ENCODE data around the gene TBC1D24.

The TBC1D24 gene

DNA sequence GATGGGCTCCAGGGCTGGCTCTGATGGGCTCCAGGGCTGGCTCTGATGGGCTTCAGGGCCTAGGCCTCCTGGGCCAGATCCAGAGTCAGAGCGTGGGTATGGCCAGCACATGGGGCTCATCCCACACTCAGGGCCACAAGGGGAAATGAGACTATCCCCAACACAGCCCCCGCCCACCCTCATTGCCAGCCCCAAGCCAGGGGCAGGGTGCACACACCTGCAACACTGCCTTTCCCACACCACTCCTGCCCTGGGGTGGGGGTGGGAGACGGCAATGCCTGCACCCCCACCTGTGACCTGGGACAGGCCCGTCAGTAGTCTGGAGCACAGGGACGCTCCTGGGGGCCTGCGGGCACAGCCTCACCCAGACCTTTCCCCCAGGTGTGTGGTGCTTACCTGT, 24.5 kb downstream of the TBC1D24 start:
- DNase-seq (ENCODE audit: low read depth): no peak

DNA sequence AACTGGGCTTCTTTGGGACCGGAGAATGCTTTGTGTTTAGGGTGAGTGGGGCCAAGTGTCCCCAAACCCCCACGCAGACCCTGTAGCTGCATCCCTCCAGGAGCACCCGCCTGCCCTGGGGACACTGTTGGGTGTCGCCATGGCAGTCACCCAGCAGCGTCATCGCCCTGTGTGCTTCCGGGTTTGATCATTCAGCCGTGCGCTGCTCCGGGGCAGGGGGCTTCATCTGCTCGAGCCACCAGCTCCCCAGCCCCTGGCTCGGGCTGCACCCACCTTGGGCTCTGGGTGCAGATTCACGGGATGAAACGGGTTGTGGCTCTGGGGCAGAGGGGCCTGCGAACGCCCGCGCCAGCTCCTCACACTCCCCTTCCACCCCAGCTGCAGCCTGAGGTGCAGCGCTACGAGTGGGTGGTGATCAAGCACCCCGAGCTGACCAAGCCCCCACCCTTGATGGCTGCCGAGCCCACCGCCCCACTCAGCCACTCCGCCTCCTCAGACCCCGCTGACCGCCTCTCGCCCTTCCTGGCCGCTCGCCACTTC, 25.0 kb downstream of the TBC1D24 start:
- no peak for DNase-seq (ENCODE audit: low read depth)

DNA sequence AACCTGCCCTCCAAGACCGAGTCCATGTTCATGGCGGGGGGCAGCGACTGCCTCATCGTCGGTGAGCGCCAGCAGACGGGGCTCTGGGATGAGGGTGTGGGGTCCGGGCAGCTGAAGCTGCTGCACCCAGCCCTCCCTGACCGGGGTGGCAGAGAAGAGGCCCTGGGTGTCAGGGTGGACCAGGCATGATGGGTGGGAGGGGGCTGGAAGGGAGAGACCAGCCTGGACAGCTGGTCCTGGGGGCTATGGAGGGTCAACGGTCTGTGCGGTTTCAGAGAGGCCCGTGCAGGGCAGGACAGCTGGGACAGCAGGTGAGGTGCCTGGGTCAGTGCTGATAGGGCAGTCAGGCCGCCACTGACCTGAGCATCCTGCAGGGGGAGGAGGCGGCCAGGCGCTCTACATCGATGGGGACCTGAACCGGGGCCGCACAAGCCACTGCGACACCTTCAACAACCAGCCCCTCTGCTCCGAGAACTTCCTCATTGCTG, 25.5 kb downstream of the TBC1D24 start:
- DNase-seq (ENCODE audit: low read depth): no peak

DNA sequence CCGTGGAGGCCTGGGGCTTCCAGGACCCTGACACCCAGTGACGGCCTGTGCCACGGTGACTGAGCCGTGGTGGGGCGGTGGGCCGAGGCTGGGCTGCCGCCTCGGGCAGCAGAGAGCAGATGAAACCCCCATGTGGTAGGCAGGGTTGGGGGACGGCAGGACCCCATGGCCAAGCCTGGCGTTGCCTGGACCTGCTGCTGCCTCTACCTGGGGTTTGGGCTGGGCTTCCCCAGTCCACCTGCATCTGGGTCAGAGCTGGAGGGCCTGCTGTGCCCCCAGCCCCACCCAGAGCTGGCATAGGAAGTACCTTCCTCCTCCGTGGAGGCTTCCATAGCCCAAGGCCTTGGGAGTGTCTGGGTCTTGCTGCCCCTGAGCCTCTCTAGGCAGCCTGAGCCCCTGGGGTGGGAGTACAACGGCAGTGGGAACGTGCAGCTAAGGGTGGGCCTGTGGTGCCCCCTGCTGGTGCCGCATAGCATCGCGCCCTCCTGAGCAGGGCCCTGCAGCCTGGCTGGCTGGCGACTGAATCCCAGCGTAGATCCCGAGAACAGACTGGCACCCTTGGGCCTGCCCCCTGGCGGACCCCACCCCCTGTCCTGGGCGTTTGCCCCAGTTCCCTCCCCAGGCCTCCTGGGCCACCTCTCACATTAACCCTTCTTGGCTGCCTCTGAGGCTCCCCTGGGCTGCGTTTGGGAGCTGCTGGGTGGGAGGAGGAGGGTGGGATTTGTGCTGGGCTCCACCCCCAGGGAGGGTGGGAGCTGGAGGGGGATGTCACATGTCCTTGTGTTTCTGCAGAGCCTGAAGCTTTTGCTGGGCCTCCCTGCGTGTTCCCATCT, 26.2 kb downstream of the TBC1D24 start:
- DNase-seq (ENCODE audit: low read depth): peak; percentile 69

DNA sequence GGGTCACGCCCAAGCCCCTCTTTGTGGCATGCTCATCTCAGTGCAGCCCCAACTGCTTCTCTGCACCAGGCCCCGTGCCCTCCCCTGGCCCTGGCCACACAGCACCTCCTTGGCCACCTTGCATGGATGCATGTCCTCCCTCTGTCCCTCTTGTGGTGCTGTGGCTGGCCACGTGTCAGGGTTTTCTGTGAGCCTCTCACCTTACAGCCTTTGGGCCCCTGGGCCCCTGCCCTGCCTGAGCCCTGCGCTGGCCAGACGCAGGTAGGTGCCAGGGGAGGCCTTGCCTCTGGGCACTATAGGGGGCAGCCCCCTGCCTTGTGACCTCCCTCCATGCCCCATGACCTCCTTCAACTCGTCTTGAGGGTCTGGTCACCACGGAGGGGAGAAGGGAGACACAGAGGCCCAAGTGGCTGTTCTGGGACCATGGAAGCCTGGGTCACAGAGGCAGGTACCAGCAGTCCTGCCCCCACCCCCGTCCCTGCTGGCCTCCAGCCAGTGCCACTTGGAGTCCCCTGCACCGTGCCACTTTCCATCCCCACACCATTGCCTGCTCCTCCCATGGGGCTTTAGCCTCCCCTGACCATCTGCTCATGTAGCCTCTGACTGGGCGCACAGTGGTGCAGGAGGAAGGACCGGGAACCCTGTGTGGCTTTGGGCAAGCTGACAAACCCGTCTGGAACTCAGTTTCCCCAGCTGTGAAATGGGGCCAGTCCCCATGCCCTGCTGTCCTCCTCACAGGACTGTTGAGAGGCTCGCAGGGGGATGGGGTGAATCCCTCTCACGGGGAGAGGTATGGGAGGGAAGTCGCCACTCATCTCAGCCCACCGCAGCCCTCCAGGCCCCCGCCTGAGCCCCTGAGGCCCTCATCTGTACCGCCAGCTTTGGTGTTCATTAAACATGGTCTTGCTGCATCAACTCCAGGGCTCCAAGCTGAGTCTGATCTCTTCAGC, 27.3 kb downstream of the TBC1D24 start:
- no peak for DNase-seq (ENCODE audit: low read depth)

DNA sequence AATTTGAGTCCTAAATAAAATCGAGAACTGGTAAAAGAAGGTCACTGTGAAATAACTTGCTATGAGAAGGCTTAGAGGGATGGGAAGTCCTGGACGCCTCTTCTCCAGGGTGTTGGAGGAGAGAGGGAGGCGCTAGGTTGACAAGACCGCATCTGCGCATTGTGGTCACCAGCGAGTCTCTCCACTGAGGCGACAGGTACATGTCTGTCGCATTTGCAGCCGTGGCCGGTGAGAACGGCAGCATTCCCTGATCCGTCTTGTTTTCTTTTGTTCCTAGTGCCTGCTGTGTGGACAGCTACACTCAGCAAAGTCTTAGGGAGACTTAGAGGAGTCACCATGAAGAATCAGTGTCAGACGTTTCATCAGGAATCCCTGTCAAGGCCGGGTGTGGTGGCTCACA, 30.8 kb downstream of the TBC1D24 start:
- no peak for DNase-seq (ENCODE audit: low read depth)

DNA sequence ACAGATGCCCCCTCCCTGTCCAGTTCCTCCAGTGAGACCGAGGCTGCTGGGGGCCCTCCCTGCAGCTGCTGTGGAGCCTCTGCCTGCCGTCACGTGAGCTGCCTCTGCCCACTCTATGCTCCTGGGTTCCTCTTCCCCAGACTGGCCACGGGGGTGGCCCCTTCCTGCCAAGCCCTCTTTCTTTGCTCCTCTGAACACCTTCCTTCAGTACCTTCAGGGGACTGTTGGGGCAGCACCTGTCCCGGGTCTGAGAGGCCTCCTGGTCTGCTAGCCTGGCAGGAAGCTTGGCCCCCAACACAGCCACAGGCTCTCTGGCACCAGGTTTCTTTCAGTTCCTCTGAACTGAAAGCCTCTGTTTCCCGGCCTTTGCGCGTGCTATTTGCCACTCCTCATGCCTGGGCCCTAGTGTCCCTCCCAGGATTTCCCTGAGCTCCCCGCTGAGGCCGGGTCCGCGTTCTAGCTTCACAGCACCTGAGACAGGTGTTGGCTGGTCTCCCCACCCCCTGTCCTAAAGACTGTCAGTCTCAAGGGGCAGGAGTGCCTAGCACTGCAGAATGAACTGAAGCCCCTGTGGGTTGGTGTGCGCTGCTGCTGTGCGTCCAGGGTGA, 32.2 kb downstream of the TBC1D24 start:
- DNase-seq (ENCODE audit: low read depth): no peak

DNA sequence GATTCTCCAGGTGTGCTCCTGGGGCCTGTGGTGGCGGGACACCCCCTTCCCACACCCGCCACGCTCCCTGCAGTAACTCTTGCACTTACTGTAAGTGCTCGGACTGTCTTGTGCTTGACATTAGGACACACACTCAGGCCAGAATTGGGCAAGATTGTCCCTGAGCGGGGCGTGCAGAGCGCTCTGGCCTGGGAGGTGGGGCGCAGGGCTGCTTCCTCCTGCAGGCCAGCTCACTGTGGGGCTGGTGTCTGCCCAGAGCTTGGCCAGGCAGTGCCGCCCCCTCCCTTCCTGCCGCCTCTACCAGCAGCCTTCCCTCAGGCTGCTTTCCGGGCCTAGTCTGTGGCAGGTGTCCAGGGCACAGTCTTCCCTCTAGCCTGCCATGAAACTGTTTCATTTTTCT, 32.7 kb downstream of the TBC1D24 start:
- no peak for DNase-seq (ENCODE audit: low read depth)

DNA sequence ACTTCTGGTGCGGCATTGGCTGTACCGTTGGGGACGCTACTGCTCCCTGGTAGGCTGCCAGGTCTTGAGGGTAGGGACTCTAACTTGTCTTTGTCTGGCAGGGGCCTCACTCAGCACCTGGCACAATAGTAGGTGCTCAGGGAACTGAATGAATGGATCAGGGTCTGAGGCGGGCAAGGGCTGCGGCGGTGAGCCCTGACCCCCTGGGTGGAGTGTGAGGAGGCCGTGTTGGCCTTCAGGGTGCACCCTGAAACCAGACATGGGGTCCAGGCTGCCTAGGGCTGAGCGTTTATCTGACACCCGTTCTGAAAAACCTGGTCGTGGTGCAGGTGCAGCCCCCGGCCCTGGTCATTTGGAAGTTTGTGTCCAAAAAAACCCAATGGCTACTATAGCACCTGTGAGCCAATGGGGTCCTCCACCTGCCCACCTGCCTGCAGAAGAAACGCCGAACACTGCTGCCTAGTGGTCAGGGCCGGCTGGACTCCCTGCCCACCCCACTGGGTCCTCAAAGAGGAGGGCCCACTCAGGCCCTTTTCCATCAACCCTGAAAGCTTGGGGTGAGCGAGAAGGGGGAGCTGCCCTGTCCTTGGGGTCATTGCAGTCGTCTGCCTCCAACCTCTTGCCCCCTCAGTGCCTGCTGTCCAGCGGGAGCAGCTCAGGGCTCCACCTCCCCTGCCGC, 33.9 kb downstream of the TBC1D24 start:
- DNase-seq (ENCODE audit: low read depth): no peak

DNA sequence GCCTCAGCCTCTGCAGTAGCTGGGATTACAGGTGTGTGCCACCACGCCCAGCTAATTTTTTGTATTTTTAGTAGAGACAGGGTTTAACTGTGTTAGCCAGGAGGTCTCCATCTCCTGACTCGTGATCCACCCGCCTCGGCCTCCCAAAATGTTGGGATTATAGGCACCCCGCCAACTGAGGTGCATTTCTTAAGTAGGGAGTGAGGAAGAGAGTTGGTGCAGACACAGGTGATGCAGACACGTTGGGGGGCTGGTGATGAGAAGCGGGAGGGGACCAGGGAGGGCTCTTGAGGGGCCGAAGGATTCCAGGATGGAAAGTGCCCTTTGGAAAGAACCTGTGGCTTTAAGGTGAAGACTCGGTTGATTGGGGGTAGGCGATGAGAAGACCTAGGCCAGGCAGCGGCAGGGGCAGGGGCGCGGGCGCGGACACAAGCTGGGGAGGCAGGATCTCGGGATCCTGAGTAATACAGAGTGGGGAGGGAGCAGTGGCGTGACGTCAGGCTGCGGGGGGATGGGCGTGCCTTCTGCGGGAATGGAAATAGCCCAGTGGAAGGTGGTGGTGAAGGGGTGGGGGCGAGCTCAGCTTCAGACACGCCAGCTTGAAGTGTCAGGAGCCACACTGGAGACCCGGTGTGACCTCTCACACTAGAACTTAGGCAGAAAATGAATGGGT, 36.3 kb downstream of the TBC1D24 start:
- DNase-seq (ENCODE audit: low read depth): no peak

DNA sequence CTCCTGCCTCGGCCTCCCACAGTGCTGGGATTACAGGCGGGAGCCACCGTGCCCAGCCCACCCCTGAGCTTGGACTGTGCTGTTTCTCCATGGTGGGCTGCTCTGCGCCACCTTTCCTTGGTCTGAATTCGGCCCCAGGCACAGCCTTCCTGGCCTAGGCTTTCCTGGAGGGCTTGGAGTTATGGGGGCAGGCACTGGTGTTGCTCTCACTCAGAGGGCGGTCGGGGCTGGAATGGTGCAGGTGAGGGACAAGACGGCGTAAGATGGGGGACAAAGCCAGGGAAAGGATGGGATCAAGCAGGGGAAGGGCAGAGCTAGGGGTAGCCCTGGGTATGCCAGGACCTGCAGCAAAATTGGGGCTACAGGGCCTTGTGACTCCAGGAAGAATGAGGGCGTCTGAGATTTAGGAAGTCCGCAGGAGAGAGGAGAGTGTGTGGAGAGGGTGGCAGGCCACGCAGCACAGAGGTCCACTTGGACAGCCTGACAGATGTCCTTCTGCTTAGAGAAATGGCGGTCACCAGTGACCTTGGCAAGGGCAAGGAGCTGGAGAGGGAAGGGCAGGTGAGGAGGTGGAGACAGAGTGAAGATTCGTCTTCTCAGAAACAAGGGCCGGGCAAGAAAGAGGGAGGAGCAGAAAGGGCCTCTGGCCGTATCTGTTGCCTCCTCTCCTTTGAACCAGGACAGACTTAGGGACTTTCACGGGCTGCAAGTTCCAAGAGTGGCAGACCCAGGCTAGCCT, 37.2 kb downstream of the TBC1D24 start:
- no peak for DNase-seq (ENCODE audit: low read depth)

DNA sequence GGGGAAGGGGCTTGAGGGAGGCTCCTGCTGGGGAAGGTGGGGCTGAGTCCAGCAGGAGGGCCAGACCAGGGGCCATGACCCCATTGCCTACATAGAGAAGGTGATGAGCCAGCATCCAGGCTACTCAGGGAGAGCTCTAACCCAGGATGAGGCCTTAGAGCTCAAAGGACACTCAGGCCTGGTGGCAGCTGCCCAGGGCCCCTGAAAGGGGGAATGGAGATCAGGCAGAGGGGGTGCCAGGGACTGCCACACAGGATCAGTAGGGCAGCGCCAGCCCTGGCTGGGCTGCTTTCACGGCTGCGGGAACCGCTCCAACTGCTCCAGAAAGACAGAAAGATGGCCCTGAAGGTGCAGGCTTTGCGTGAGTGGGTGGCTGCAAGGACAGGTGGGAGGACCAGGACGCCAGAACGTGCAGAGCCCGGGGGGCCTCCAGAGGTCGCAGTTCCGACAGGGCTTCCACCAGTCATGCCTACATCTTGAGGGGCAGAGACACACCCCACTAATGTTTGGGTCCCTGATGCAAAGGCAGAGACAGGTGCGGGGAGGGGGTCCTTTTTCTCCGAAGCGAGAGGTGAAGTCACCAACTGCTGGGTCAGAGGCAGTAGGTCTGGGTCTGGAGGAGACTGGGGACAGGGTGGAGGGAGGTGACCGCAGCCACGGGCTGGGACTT, 37.9 kb downstream of the TBC1D24 start:
- no peak for DNase-seq (ENCODE audit: low read depth)

DNA sequence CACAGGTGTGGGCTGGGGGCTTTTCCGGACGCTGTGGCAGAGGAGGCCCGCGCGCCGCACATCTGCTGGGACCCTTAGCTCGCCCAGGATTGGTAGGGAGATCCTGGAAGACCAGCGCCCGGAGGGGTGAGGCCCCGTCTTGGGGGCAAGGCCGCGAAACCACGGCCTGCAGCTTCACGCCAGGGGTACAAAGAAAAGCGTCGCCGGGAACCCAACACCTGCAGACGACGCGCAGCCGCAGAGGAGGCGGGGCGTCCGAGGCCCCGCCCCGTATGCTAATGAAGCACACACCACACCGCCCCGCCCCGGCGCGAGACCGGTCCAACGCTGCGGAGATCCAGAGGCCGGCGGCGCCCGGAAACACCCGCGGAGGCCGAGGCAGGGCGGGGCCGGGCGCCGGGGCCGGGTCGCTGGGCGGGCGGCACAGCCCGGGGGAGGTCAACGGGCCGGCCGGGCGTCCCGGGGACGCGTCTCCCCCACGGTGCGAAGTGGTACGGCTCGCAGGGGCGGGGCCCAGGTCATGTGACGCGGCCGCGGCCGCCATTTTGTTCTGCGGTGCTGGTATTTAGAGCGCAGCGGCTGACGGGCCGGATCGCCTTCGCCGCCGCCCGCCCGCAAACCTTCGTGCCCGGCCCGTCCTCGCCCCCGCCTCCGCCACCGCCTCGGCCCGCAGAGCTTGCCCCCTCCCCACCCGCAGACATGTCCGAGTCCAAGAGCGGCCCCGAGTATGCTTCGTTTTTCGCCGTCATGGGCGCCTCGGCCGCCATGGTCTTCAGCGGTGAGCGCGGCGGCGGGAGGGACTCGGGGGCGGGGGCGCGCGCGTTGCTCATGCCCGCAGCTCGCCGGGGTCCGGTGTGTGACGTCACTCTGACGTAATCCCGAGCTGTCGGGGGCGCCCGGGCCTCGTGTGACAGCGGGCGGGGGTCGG, 38.7 kb downstream of the TBC1D24 start, which contains the start of gene ATP6V0C:
TSS of gene ATP6V0C (plus strand) at position 548 of the 928 bp plus-strand sequence. CDS start at position 700, 152 bp downstream.
- peak; percentile 93 for DNase-seq (ENCODE audit: low read depth)

DNA sequence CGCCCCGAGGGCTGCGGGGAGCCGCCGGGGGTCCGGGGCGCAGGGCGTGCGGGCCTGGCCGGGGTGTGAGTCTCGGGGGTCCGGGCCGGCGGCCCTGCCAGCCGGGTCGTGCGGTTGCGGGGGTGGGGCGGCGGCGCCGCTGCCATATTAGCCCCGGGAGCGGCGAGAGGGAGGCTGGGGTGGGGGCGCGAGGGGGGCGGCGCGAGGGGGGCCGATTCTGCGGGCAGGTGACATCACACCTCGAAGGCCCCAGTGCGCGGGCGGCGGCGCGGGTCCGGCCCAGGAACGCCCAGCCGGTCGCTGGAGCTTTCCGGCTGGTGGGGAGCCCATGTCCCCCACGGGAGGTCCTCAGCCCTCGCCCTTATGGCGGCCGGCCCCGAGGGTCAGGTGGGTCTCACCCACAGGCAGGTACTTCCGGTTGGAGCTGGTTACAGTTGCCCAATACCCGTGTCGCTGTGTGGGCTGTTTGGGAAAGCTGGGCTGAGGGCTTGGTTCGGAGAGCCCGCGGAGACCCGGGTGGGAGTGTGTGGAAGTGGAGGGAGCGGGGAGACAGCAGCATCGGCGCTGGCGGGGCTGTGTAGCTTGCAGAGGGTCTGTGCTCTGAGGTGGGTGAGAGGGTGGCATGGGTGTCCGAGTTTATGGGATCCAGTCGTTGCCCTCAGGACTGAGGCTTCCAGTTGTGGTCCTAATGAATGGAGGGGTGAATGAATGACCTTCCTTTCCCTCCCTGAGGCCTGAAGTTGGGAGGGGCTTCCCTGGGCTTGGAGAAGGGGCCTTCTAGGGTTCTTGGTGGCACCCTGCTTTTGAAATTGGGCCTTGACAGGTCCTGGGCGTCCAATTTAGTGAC, 39.6 kb downstream of the TBC1D24 start:
- no peak for DNase-seq (ENCODE audit: low read depth)

DNA sequence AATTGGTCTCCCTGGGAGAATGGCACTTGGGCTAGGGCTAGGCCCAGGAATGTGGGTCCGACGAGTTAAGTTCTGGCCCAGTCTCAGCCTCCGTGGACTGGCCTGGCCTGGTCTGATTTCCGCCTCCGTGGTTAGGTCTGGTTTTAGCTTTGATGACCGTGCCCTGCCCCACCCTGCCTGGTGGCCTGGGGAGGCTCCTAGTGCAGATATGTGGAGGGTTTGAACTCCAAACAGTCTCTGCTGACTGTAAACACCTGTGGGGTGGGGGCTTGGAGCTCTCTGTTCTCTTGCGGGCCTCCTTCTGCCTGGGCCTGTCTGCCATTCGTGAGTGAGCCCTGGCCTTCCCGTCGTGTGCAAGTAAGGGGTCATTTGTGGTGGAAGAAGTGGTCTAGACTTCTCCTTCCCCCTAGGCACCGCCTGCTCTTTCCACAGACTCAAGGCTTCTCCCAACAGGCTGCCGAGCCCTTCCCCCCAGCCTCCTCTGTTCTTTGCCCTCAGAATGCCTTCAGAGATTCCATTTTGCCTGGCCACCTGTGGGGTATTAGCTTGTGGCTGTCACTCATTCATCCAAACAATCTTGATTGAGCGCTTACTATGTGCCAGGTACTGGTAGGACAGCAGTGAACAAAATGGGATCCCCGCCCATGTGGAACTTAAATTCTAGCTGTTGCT, 40.4 kb downstream of the TBC1D24 start:
- no peak for DNase-seq (ENCODE audit: low read depth)

DNA sequence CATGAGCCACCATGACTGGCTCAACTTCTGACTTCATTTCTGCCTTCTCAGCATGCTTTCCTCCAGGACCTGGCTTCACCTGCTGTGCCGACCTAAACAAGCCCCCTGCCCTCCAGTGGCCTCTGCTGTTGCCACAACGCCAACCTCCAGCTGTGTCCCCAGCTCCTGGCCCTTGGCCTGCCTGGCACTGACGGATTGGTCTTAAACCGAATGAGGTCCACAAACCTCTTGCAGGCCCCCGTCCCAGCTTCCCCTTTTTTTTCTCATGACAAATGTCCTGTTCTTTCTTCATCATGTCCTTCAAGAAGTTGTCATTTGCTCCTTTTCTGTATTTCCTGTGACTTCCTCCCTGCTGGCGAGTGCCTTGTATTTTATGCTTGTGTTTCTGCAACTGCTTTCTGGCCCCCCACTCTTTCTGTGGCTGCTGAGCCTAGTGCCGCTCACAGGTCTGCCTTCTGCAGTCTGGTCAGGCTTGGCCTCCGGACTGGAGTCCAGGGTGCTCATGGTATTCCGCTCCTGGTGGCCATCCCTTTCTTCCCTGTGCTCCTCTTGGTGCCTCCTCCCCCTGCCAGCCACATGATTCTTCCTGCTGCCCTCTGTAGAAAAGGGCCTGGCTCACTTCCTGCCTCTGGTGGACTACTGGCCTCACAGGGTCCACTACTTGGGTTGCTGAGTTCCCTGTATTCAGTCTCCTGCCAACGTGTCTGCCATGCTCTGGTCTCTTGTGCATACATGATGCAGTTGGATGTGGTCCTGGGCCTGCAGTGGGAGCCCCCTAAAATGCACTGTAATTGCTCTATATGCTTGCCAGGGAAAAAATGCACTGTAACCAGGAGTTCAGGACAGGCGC, 41.7 kb downstream of the TBC1D24 start:
- DNase-seq (ENCODE audit: low read depth): no peak
